HG02610 (cell line): ENCODE data around the gene SCAND1.

ENCODE experiments used
- ATAC-seq: cut with Tn5 transposase; IDR thresholded peaks from one replicate; pipeline ENCODE4 v1.9.1; 2021; ENCODE audit warnings: mild to moderate bottlenecking, moderate library complexity; ENCODE audit not compliant: unreplicated experiment

Gene SCAND1

GRCh38 chr20:35908007-35908406 lies 46.3 kb downstream of the SCAND1 start:
- no peak for ATAC-seq

GRCh38 chr20:35907017-35907701 lies 47.1 kb downstream of the SCAND1 start:
- no peak for ATAC-seq

- no peak for ATAC-seq
Observed at GRCh38 chr20:35904982-35905663, 49.2 kb downstream of the SCAND1 start.

GRCh38 chr20:35903843-35904242 lies 50.5 kb downstream of the SCAND1 start:
- ATAC-seq = no peak
